NCI-H345 treated with DMSO at 0.1 percent for 48 hours (cell line): ENCODE measurements around the gene POU2AF1.
A peak's percentile ranks its signal among the peaks of the same experiment; 100 is the strongest.

Experiments
- DNase-seq: peaks from one replicate; lab custom pipeline; 2025; ENCODE audit not compliant: unreplicated experiment; lab: John Stamatoyannopoulos, UW

POU2AF1 gene

GRCh38 chr11:111348147-111348546, 30.9 kb downstream of the POU2AF1 start:
- no peak for DNase-seq

DNA sequence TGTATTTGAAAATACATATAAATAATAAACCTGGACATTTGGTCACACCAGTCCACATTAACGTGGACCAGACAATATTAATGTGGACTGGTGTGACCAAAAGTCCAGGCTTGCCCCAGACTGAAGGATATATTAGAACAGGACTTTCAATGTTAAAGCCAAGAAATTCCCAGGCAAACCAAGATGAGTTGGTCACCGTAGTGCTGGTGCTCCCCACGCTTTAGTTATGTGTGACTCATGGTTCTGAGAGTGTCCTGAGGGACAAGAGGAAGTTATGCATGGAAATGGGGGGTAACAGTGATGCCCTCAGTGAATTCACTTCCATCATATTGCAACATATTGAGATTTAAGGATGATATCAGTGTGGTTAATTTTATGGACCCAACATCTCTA, 31.4 kb downstream of the POU2AF1 start:
- no peak for DNase-seq

- no peak for DNase-seq
These were observed 31.9 kb downstream of the POU2AF1 start for GRCh38 chr11:111347002-111347722.

DNA sequence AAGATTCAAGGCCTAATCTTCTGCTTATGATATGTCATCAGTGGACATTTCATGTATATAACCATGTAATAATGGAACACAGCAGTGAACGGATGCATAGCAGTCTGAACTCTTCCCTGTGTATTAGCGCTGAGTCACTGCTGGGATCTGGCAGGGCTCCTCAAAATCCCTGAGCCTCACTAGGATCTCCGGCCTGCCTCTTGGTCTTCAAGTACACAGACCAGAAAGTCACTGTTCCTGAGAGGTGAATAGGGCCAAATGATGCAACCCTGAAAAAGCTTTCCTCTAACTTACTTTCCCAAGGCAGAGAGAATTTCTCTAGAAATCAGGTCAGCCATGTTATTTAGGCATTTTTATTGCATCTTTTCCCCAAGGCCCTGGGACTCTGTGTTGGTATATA, 35.0 kb downstream of the POU2AF1 start:
- DNase-seq, result no peak

- no peak for DNase-seq
These were observed 36.7 kb downstream of the POU2AF1 start for GRCh38 chr11:111342329-111342728.

GRCh38 chr11:111339758-111340388, 39.2 kb downstream of the POU2AF1 start:
- DNase-seq, result no peak

- no peak for DNase-seq
These were observed 42.4 kb downstream of the POU2AF1 start for GRCh38 chr11:111336582-111337256.

- no peak for DNase-seq
These were observed 43.0 kb downstream of the POU2AF1 start for GRCh38 chr11:111336062-111336461.

DNA sequence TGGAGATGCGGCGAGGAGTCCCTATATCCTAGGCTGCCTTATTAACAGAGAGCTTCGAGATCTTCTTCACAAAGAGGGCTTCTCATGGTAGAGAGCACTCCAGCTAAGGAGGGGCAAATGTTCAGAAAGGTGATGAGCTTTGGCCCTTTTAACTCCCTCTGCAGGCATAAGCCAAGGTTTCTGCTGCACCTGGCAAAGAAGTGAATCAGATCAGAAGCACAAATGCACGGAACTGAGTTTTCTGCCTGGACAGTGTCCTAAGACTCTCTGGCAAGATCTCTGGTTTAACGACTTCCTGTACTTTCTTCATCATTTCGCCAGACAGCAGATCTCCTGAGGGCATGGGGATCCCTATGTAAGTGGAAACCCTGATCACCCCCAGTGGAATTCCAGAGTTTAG, 43.5 kb downstream of the POU2AF1 start:
- no peak for DNase-seq

GRCh38 chr11:111334532-111335502, 44.3 kb downstream of the POU2AF1 start:
- peak; percentile 97 for DNase-seq

DNA sequence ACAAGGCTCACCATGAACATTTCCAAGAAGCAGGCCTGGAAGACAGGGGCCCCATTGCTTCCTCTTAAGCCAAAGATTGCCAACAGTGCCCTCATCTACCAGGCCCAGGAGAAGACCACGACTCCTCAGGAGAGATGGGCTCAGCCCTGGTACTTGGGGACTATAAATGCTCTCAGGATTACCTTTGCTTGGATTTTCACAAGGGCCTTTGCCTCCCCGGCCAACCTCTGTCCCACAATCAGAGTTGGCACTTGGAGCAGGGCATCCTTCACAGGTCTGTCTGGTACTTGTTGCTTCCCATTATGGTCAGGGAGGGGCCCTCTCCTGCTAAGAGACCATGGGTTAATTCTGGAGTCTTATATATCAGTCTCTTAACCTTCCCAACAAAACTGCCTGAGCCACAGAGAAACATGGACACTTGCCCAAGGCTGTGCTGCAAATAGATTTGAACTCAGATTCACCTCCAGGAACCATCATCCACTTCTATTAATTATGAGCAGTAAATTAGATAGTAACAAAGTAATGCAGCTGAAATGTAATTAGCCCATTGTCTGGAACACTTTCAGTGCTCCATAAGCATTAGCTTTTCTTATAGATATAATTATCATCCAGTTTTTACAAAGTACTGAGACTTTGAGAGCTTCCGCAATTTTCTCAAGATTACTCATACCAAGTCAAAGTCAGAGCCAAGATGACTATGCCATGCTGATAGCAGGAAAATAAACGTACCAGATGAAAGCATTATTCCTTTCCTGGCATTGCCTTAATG, 47.2 kb downstream of the POU2AF1 start:
- no peak for DNase-seq

DNA sequence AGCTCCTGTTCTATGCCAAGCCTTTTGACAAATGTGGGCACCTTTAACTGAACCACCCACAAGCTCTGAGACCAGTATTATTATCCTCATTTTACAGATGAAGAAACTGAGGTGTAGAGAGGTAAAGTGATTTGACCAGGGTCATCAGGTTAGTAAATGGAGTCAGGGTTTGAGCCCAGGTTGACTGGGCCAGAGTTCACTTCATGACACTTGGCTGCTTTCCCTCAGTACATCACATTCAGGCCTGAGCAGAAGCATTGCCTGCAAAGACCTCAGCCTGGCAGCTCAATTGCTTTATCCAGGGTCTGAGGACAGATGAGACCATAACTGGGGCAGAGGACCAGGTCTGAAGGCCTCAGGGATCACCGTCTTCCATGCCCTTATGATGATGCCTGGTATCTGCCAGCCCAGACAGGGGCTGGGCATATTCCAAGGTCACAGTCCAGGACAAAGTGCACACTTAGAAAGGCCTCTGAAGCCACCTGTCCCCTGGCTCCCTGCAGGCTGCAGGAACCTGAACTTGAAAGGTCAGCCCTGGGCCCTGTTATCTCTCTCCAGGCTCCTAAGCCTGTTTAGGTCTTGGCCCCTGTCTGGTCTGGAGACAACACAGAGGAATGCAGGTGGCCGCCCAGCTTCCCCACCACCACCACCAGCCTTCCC, 48.7 kb downstream of the POU2AF1 start:
- DNase-seq, result no peak

- no peak for DNase-seq
These were observed 49.5 kb downstream of the POU2AF1 start for GRCh38 chr11:111329306-111330204.

- no peak for DNase-seq
These were observed 51.0 kb downstream of the POU2AF1 start for GRCh38 chr11:111327908-111328624.

- DNase-seq, result no peak
These were observed 52.3 kb downstream of the POU2AF1 start for GRCh38 chr11:111326824-111327223.

DNA sequence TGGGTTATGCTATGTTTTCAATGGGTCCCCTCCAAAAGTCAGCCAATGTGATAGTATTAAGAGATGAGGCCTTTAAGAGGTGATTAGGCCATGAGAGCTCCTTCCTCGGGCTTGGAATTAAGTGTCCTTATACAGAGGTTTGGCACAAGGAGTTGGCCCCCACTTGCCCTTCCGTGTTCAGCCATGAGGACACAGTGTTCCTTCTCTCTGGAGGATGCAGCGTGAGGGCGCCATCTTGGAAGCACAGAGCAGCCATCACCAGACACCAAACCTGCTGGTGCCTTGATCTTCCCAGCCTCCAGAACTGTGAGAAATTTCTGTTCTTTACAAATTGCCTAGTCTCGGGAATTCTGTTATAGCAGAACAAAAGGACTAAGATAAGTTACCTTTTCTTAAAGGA, 53.8 kb downstream of the POU2AF1 start:
- no peak for DNase-seq

- no peak for DNase-seq
These were observed 54.8 kb downstream of the POU2AF1 start for GRCh38 chr11:111324277-111324720.

GRCh38 chr11:111322534-111322933, 56.5 kb downstream of the POU2AF1 start:
- DNase-seq, result no peak
